ENCODE measurements around the gene PEX16.

The PEX16 gene

GRCh38 chr11:45917623-45918330 is at the start of gene PEX16:
TSS of gene PEX16 (minus strand) at chr11:45917877. CDS start at chr11:45917811, 66 bp downstream.
- peak; percentile 87 for DNase-seq

GRCh38 chr11:45964911-45965389 is 47.3 kb upstream of the PEX16 start:
- peak; percentile 23 for DNase-seq

- no peak for DNase-seq
These were observed 44.1 kb upstream of the PEX16 start for GRCh38 chr11:45961751-45962240.

- DNase-seq = no peak
These were observed 42.9 kb upstream of the PEX16 start for GRCh38 chr11:45960387-45961095.

- no peak for DNase-seq
These were observed 42.2 kb upstream of the PEX16 start for GRCh38 chr11:45959851-45960250.

- no peak for DNase-seq
These were observed 32.3 kb upstream of the PEX16 start for GRCh38 chr11:45949992-45950407.

GRCh38 chr11:45948356-45948755 is 30.7 kb upstream of the PEX16 start:
- no peak for DNase-seq

GRCh38 chr11:45947885-45948284 is 30.2 kb upstream of the PEX16 start:
- no peak for DNase-seq

GRCh38 chr11:45945397-45945999 is 27.8 kb upstream of the PEX16 start:
- no peak for DNase-seq

- no peak for DNase-seq
These were observed 24.7 kb upstream of the PEX16 start for GRCh38 chr11:45942381-45942780.

GRCh38 chr11:45941285-45941684 is 23.6 kb upstream of the PEX16 start:
- no peak for DNase-seq

- DNase-seq = no peak
These were observed 22.2 kb upstream of the PEX16 start for GRCh38 chr11:45939836-45940235.

- DNase-seq = no peak
These were observed 20.2 kb upstream of the PEX16 start for GRCh38 chr11:45937916-45938315.

GRCh38 chr11:45936511-45937054 is 18.9 kb upstream of the PEX16 start:
- no peak for DNase-seq

- no peak for DNase-seq
These were observed 17.8 kb upstream of the PEX16 start for GRCh38 chr11:45935349-45936064.

GRCh38 chr11:45934580-45935318 is 17.1 kb upstream of the PEX16 start:
- DNase-seq = no peak

- DNase-seq = no peak
These were observed 16.3 kb upstream of the PEX16 start for GRCh38 chr11:45933846-45934579.

- DNase-seq = no peak
These were observed 15.6 kb upstream of the PEX16 start for GRCh38 chr11:45933131-45933831.

- no peak for DNase-seq
These were observed 14.5 kb upstream of the PEX16 start for GRCh38 chr11:45932217-45932616.

- DNase-seq = no peak
These were observed 14.1 kb upstream of the PEX16 start for GRCh38 chr11:45931739-45932138.

Measured in KG1 (cell line).